Liver (tissue), 9 donors: ENCODE data around the gene STOX1. TPM values are rescaled to one million over a fixed set of nuclear protein-coding genes. Genes with fewer than 3 reads are reported as not detected.
"Not testable (repeated sequence)": the region's sequence is repeated elsewhere in the genome, so short reads cannot be mapped to it uniquely, and the experiment has no call there.

Source experiments
- DNase-seq: peaks from one replicate; pipeline ENCODE4 v3.0.0-alpha.2; 2017; ENCODE audit warnings: low spot score
- H3K27ac ChIP-seq, 2 donors: one replicate each; pipeline ENCODE4 v1.7.0; 2013; ENCODE audit warnings: inconsistent platforms in 2 of 2, low read length in 2 of 2, control low read depth in 1 of 2, low read depth in 1 of 2, mild to moderate bottlenecking in 1 of 2
- H3K27me3 ChIP-seq, 4 donors: one replicate each; pipeline versions ENCODE4 v1.6.1 to v1.7.0; 2013; ENCODE audit warnings: low read length in 3 of 4, inconsistent platforms in 1 of 4, mild to moderate bottlenecking in 1 of 4, moderate library complexity in 1 of 4; ENCODE audit not compliant: control insufficient read depth in 4 of 4, insufficient read depth in 4 of 4
- H3K36me3 ChIP-seq, 4 donors: one replicate each; pipeline versions ENCODE4 v1.6.1 to v1.7.0; 2013; ENCODE audit warnings: low read length in 3 of 4, mild to moderate bottlenecking in 3 of 4, low read depth in 1 of 4, moderate library complexity in 1 of 4; ENCODE audit not compliant: control insufficient read depth in 4 of 4, insufficient read depth in 3 of 4
- H3K4me1 ChIP-seq, 4 donors: one replicate each; pipeline versions ENCODE4 v1.6.1 to v1.7.0; 2013; ENCODE audit warnings: low read length in 3 of 4, mild to moderate bottlenecking in 3 of 4, moderate library complexity in 1 of 4; ENCODE audit not compliant: control insufficient read depth in 4 of 4, insufficient read depth in 4 of 4
- H3K4me3 ChIP-seq, 3 donors: one replicate each; pipeline versions ENCODE4 v1.6.1 to v1.7.0; 2013; ENCODE audit warnings: low read length in 3 of 3, control low read depth in 1 of 3, low read depth in 1 of 3, mild to moderate bottlenecking in 1 of 3
- H3K9ac ChIP-seq, 2 donors: one replicate each; pipeline ENCODE4 v1.7.0; 2013; ENCODE audit warnings: low read length in 2 of 2, mild to moderate bottlenecking in 2 of 2, moderate library complexity in 2 of 2, control low read depth in 1 of 2, low read depth in 1 of 2
- H3K9me3 ChIP-seq, 4 donors: one replicate each; pipeline versions ENCODE4 v1.6.1 to v1.7.0; 2013; ENCODE audit warnings: low read length in 3 of 4; ENCODE audit not compliant: control insufficient read depth in 4 of 4
- ATF3 ChIP-seq: IDR thresholded peaks from 2 replicates; pipeline ENCODE4 v1.6.1; 2016; ENCODE audit warnings: antibody characterized with exemption
- CTCF ChIP-seq: fragments of 150-350 bp; IDR thresholded peaks from 2 replicates; pipeline ENCODE4 v1.5.1; 2017; ENCODE audit warnings: improper control_type of control experiment, low read depth, low read length; ENCODE audit not compliant: missing input control
- EGR1 ChIP-seq, 2 donors: IDR thresholded peaks; 2 replicates each; pipeline ENCODE4 v1.6.1; 2016 to 2018; ENCODE audit warnings: antibody characterized with exemption in 2 of 2, low read depth in 2 of 2
- FOXA1 ChIP-seq: IDR thresholded peaks from 2 replicates; pipeline ENCODE4 v1.6.1; 2016; ENCODE audit warnings: antibody characterized with exemption
- FOXA2 ChIP-seq: IDR thresholded peaks from 2 replicates; pipeline ENCODE4 v1.6.1; 2016; ENCODE audit warnings: antibody characterized with exemption
- GABPA ChIP-seq, 2 donors: IDR thresholded peaks in 1 of 2; conservative IDR thresholded peaks in 1 of 2; 2 replicates each; pipeline ENCODE4 v1.6.1; 2016; ENCODE audit warnings: antibody characterized with exemption in 2 of 2, mild to moderate bottlenecking in 1 of 2, moderate library complexity in 1 of 2
- HNF4A ChIP-seq, 2 donors: conservative IDR thresholded peaks; 2 replicates each; pipeline ENCODE4 v1.6.1; 2016; ENCODE audit warnings: antibody characterized with exemption in 2 of 2, mild to moderate bottlenecking in 2 of 2
- JUND ChIP-seq, 2 donors: IDR thresholded peaks; 2 replicates each; pipeline ENCODE4 v1.6.1; 2016; ENCODE audit warnings: antibody characterized with exemption in 2 of 2
- NR2F2 ChIP-seq: IDR thresholded peaks from 2 replicates; pipeline ENCODE4 v1.6.1; 2016; ENCODE audit warnings: antibody characterized with exemption
- RAD21 ChIP-seq, 2 donors: IDR thresholded peaks; 2 replicates each; pipeline ENCODE4 v1.6.1; 2016; ENCODE audit warnings: antibody characterized with exemption in 2 of 2, mild to moderate bottlenecking in 2 of 2
- RXRA ChIP-seq, 2 donors: IDR thresholded peaks; 2 replicates each; pipeline ENCODE4 v1.6.1; 2017 to 2018; ENCODE audit warnings: antibody characterized with exemption in 2 of 2, mild to moderate bottlenecking in 1 of 2
- SP1 ChIP-seq: IDR thresholded peaks from 2 replicates; pipeline ENCODE4 v1.6.1; 2018; ENCODE audit warnings: antibody characterized with exemption, mild to moderate bottlenecking
- TAF1 ChIP-seq: conservative IDR thresholded peaks from 2 replicates; pipeline ENCODE4 v1.6.1; 2016; ENCODE audit warnings: antibody characterized with exemption, mild to moderate bottlenecking
- YY1 ChIP-seq: IDR thresholded peaks from 2 replicates; pipeline ENCODE4 v1.6.1; 2016; ENCODE audit warnings: antibody characterized with exemption, mild to moderate bottlenecking
- WGBS: extraction: QIAGEN DNeasy Blood & Tissue Kit; methylation state at CpG from one replicate; pipeline ENCODE4 v1.1.7; 2013; 5-methylcytosine and 5-hydroxymethylcytosine counted together
- polyA plus RNA-seq, 2 donors: library from polyadenylated mRNA; stranded (reverse) in 1 of 2; unstranded in 1 of 2; fragments of 200-250 nt in 1 of 2; fragments of >200 nt in 1 of 2; fragmentation: Nextera tagmentation in 1 of 2; extraction: Ambion mirVana in 1 of 2; gene quantifications; one replicate each; pipeline versions ENCODE4 v1.2.1 to v1.2.3, GENCODE V29; 2013 to 2015
- total RNA-seq, 2 donors: library from RNA; depleted of rRNA; stranded (reverse); fragments of >200 nt; gene quantifications; one replicate each; pipeline ENCODE4 v1.2.3, GENCODE V29; 2014
- TF ChIP-seq, protein P1 (sequence below): IDR thresholded peaks from 2 replicates; pipeline ENCODE4 v1.6.1; 2016; ENCODE audit warnings: antibody characterized with exemption, mild to moderate bottlenecking
- TF ChIP-seq, protein P2 (sequence below): IDR thresholded peaks from 2 replicates; pipeline ENCODE4 v1.6.1; 2016; ENCODE audit warnings: antibody characterized with exemption
- TF ChIP-seq, protein P3 (sequence below): IDR thresholded peaks from 2 replicates; pipeline ENCODE4 v1.6.1; 2016; ENCODE audit warnings: antibody characterized with exemption
- donor health status: healthy.
- donor health status: healthy.
- donor health status: healthy.
- donor health status: healthy.
- donor health status: healthy.

STOX1 gene
- total and polyA plus RNA-seq, 4 donors: 0.18 to 2.6 (median 0.33) TPM; not detected in 1

- TF ChIP-seq HNF4A (conservative IDR thresholded peaks at IDR 0.05): no peak
These were observed 22.6 kb upstream of the STOX1 start (continued) for GRCh38 chr10:68804692-68805091.

GRCh38 chr10:68810830-68811229 lies 16.5 kb upstream of the STOX1 start:
- not testable (repeated sequence) for H3K27me3 ChIP-seq, H3K4me3 ChIP-seq, H3K9ac ChIP-seq, H3K36me3 ChIP-seq, DNase-seq, H3K4me1 ChIP-seq, H3K9me3 ChIP-seq, H3K27ac ChIP-seq
- 92% methylated on average over 9 of the region's 9 CpGs for WGBS

GRCh38 chr10:68811314-68812009 lies 15.9 kb upstream of the STOX1 start:
- DNase-seq: no peak
- Histone ChIP-seq H3K4me3 (no peak overlapping the region), H3K9ac (no peak overlapping the region), H3K27ac (no peak overlapping the region), H3K27me3 (no peaks in the 10 kb centered on the region), H3K9me3 (no peaks in the 10 kb centered on the region), H3K36me3 (no peaks in the 10 kb centered on the region), H3K4me1 (no peaks in the 10 kb centered on the region)
- WGBS: 93% methylated on average over 7 of the region's 7 CpGs
- TF ChIP-seq HNF4A (conservative IDR thresholded peaks at IDR 0.05) (no peak), NR2F2 (no peak), YY1 (no peak), CTCF (no peak), EGR1 (IDR thresholded peaks at IDR 0.05; ENCODE audit: low read depth in 2 of 2) (no peak), SP1 (no peak), RAD21 (IDR thresholded peaks at IDR 0.05) (no peak), GABPA (IDR thresholded peaks at IDR 0.05 in 1 of 2, conservative IDR thresholded peaks at IDR 0.05 in 1 of 2) (no peak), TAF1 (no peak), RXRA (IDR thresholded peaks at IDR 0.05) (no peak), FOXA1 (no peak), FOXA2 (no peak), ATF3 (no peak), JUND (IDR thresholded peaks at IDR 0.05) (no peak)
- TF ChIP-seq, protein P1, sequence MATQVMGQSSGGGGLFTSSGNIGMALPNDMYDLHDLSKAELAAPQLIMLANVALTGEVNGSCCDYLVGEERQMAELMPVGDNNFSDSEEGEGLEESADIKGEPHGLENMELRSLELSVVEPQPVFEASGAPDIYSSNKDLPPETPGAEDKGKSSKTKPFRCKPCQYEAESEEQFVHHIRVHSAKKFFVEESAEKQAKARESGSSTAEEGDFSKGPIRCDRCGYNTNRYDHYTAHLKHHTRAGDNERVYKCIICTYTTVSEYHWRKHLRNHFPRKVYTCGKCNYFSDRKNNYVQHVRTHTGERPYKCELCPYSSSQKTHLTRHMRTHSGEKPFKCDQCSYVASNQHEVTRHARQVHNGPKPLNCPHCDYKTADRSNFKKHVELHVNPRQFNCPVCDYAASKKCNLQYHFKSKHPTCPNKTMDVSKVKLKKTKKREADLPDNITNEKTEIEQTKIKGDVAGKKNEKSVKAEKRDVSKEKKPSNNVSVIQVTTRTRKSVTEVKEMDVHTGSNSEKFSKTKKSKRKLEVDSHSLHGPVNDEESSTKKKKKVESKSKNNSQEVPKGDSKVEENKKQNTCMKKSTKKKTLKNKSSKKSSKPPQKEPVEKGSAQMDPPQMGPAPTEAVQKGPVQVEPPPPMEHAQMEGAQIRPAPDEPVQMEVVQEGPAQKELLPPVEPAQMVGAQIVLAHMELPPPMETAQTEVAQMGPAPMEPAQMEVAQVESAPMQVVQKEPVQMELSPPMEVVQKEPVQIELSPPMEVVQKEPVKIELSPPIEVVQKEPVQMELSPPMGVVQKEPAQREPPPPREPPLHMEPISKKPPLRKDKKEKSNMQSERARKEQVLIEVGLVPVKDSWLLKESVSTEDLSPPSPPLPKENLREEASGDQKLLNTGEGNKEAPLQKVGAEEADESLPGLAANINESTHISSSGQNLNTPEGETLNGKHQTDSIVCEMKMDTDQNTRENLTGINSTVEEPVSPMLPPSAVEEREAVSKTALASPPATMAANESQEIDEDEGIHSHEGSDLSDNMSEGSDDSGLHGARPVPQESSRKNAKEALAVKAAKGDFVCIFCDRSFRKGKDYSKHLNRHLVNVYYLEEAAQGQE: no peak
- TF ChIP-seq, protein P2, sequence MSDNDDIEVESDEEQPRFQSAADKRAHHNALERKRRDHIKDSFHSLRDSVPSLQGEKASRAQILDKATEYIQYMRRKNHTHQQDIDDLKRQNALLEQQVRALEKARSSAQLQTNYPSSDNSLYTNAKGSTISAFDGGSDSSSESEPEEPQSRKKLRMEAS: no peak
- TF ChIP-seq, protein P3, sequence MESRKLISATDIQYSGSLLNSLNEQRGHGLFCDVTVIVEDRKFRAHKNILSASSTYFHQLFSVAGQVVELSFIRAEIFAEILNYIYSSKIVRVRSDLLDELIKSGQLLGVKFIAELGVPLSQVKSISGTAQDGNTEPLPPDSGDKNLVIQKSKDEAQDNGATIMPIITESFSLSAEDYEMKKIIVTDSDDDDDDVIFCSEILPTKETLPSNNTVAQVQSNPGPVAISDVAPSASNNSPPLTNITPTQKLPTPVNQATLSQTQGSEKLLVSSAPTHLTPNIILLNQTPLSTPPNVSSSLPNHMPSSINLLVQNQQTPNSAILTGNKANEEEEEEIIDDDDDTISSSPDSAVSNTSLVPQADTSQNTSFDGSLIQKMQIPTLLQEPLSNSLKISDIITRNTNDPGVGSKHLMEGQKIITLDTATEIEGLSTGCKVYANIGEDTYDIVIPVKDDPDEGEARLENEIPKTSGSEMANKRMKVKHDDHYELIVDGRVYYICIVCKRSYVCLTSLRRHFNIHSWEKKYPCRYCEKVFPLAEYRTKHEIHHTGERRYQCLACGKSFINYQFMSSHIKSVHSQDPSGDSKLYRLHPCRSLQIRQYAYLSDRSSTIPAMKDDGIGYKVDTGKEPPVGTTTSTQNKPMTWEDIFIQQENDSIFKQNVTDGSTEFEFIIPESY: no peak
